ENCODE results near the gene PIP5KL1. TPM values are rescaled to one million over a fixed set of nuclear protein-coding genes. Genes with fewer than 3 reads are reported as not detected.

The PIP5KL1 gene
- total and polyA plus RNA-seq, 2 donors from 2014 or later, result 3.0 to 4.3 TPM

- DNase-seq (no peak), FAIRE-seq (no peak)
- no peaks in the 10 kb centered on the region for H3K9me3 ChIP-seq (ENCODE audit: control insufficient read depth in 2 of 3, insufficient read depth in 1 of 3, low read length in 3 of 3)
- no peak for TF ChIP-seq CTCF (IDR thresholded peaks at IDR 0.05; ENCODE audit: borderline replicate concordance, extremely low read depth, insufficient read depth)
- intact Hi-C loops (cut with DNase I), result loop anchor here (5.0 kb wide), 1 partner anchor 331 kb away; no protein-coding TSS in a partner anchor
- H3K9ac ChIP-seq (ENCODE audit: low read length in 3 of 3), result no peak overlapping the region
- no peaks in the 10 kb centered on the region for H3K36me3 ChIP-seq (ENCODE audit: control insufficient read depth in 2 of 3, insufficient read depth in 3 of 3, low read length in 3 of 3)
- peaks cover 2% of the 10 kb centered on the region for H3K27me3 ChIP-seq (ENCODE audit: control insufficient read depth, insufficient read depth, low read length)
- H3K27ac ChIP-seq (ENCODE audit: low read depth in 2 of 2, low read length in 2 of 2), result no peak overlapping the region
- no peak overlapping the region for H3K4me3 ChIP-seq (ENCODE audit: low read length in 3 of 3)
- H3K4me1 ChIP-seq (ENCODE audit: control insufficient read depth in 2 of 3, insufficient read depth in 2 of 3, low read depth in 1 of 3, low read length in 3 of 3), result peaks cover 0 to 20% (median 0%) of the 10 kb centered on the region in 3 donors
Observed at GRCh38 chr9:127923046-127923445, 7.5 kb downstream of the PIP5KL1 start.

GRCh38 chr9:127921557-127922120 lies 8.9 kb downstream of the PIP5KL1 start:
- H3K4me1 ChIP-seq (ENCODE audit: control insufficient read depth in 2 of 3, insufficient read depth in 2 of 3, low read depth in 1 of 3, low read length in 3 of 3), result peaks cover 0 to 10% (median 0%) of the 10 kb centered on the region in 3 donors
- no peak overlapping the region for H3K4me3 ChIP-seq (ENCODE audit: low read length in 3 of 3)
- no peak overlapping the region for H3K9ac ChIP-seq (ENCODE audit: low read length in 3 of 3)
- intact Hi-C loops (cut with DNase I), result loop anchor here (5.0 kb wide), 1 partner anchor 329 kb away; no protein-coding TSS in a partner anchor
- peaks cover 2% of the 10 kb centered on the region for H3K27me3 ChIP-seq (ENCODE audit: control insufficient read depth, insufficient read depth, low read length)
- TF ChIP-seq CTCF (IDR thresholded peaks at IDR 0.05; ENCODE audit: borderline replicate concordance, extremely low read depth, insufficient read depth), result peak; percentile 94
- DNase-seq (peak in 4 of 5 donors; percentile 41 to 88 (median 63)), FAIRE-seq (no peak)
- no peaks in the 10 kb centered on the region for H3K9me3 ChIP-seq (ENCODE audit: control insufficient read depth in 2 of 3, insufficient read depth in 1 of 3, low read length in 3 of 3)
- H3K27ac ChIP-seq (ENCODE audit: low read depth in 2 of 2, low read length in 2 of 2), result no peak overlapping the region
- no peaks in the 10 kb centered on the region for H3K36me3 ChIP-seq (ENCODE audit: control insufficient read depth in 2 of 3, insufficient read depth in 3 of 3, low read length in 3 of 3)

GRCh38 chr9:127920794-127921193 lies 9.8 kb downstream of the PIP5KL1 start:
- FAIRE-seq (no peak), DNase-seq (no peak)
- H3K4me3 ChIP-seq (ENCODE audit: low read length in 3 of 3), result no peak overlapping the region
- TF ChIP-seq CTCF (IDR thresholded peaks at IDR 0.05; ENCODE audit: borderline replicate concordance, extremely low read depth, insufficient read depth), result no peak
- H3K36me3 ChIP-seq (ENCODE audit: control insufficient read depth in 2 of 3, insufficient read depth in 3 of 3, low read length in 3 of 3), result no peaks in the 10 kb centered on the region
- no peaks in the 10 kb centered on the region for H3K9me3 ChIP-seq (ENCODE audit: control insufficient read depth in 2 of 3, insufficient read depth in 1 of 3, low read length in 3 of 3)
- H3K9ac ChIP-seq (ENCODE audit: low read length in 3 of 3), result no peak overlapping the region
- H3K4me1 ChIP-seq (ENCODE audit: control insufficient read depth in 2 of 3, insufficient read depth in 2 of 3, low read depth in 1 of 3, low read length in 3 of 3), result peaks cover 0 to 18% (median 0%) of the 10 kb centered on the region in 3 donors
- intact Hi-C loops (cut with DNase I), result loop anchor here (5.0 kb wide), 1 partner anchor 328 kb away; no protein-coding TSS in a partner anchor
- H3K27me3 ChIP-seq (ENCODE audit: control insufficient read depth, insufficient read depth, low read length), result no peaks in the 10 kb centered on the region
- no peak overlapping the region for H3K27ac ChIP-seq (ENCODE audit: low read depth in 2 of 2, low read length in 2 of 2)

Measured in kidney (tissue), 14 donors.